ENCODE measurements around the gene TBX1. TPM values are rescaled to one million over a fixed set of nuclear protein-coding genes. Genes with fewer than 3 reads are reported as not detected.

TBX1 gene
- polyA plus RNA-seq, 1 donor from 2014 or later, result not detected

DNA sequence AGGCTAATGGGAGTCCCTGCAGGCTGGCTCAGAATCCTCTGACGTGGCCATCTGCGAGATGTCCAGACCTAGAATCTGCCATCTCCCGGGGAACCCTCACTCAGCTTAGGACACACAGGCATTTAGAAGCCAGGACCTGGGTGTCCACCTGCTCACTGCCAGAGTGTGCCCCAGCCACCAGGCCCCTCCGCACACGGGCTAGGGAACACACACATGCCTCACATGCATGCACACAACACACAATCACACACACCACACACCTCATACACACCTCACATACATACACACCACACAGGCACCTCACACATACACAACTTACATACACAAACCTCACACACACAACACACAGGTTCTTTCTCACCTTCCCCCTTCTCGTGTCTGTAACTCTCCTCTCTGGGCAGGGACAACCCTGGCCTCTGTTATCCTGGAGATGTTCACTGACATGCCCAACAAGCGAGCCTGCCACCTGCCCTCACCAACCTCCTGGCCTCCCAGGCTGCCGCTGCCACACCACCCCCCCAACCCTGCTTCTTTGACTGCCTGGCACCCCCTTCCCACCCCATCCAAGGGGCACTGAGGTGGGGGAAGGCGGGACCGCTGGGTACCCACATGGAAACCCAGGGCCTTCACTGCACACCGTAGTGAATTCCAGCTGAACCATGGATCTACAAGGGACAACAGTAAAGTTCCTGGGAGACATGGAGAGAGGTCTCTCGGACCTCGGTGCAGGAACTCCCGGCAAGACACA, 56.0 kb downstream of the TBX1 start:
- Histone ChIP-seq H3K36me3 (ENCODE audit: insufficient read depth, low read length) (no peaks in the 10 kb centered on the region), H4K20me1 (ENCODE audit: insufficient read depth) (no peaks in the 10 kb centered on the region), H3K9me2 (ENCODE audit: insufficient read depth, low read length) (no peaks in the 10 kb centered on the region), H3K79me2 (replicated peaks; ENCODE audit: insufficient read depth, low read length) (no peaks in the 10 kb centered on the region), H3K27ac (ENCODE audit: low read length) (no peak overlapping the region), H3K9me3 (ENCODE audit: low read length) (no peaks in the 10 kb centered on the region), H3K9ac (ENCODE audit: low read length) (no peak overlapping the region), H3K4me2 (ENCODE audit: low read length) (no peak overlapping the region), H3K4me3 (ENCODE audit: low read length) (no peak overlapping the region), H3K27me3 (ENCODE audit: insufficient read depth, low read depth, low read length) (no peaks in the 10 kb centered on the region), H3F3A (ENCODE audit: insufficient read depth, low read length, poor library complexity, severe bottlenecking) (no peaks in the 10 kb centered on the region), H2AFZ (ENCODE audit: low read depth, low read length) (no peak overlapping the region)
- TF ChIP-seq, protein P1, sequence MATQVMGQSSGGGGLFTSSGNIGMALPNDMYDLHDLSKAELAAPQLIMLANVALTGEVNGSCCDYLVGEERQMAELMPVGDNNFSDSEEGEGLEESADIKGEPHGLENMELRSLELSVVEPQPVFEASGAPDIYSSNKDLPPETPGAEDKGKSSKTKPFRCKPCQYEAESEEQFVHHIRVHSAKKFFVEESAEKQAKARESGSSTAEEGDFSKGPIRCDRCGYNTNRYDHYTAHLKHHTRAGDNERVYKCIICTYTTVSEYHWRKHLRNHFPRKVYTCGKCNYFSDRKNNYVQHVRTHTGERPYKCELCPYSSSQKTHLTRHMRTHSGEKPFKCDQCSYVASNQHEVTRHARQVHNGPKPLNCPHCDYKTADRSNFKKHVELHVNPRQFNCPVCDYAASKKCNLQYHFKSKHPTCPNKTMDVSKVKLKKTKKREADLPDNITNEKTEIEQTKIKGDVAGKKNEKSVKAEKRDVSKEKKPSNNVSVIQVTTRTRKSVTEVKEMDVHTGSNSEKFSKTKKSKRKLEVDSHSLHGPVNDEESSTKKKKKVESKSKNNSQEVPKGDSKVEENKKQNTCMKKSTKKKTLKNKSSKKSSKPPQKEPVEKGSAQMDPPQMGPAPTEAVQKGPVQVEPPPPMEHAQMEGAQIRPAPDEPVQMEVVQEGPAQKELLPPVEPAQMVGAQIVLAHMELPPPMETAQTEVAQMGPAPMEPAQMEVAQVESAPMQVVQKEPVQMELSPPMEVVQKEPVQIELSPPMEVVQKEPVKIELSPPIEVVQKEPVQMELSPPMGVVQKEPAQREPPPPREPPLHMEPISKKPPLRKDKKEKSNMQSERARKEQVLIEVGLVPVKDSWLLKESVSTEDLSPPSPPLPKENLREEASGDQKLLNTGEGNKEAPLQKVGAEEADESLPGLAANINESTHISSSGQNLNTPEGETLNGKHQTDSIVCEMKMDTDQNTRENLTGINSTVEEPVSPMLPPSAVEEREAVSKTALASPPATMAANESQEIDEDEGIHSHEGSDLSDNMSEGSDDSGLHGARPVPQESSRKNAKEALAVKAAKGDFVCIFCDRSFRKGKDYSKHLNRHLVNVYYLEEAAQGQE (IDR thresholded peaks at IDR 0.05; ENCODE audit: borderline replicate concordance), result no peak
- TF ChIP-seq MXI1 (conservative IDR thresholded peaks at IDR 0.05; ENCODE audit: poor library complexity, severe bottlenecking), result no peak
- TF ChIP-seq, protein P2, sequence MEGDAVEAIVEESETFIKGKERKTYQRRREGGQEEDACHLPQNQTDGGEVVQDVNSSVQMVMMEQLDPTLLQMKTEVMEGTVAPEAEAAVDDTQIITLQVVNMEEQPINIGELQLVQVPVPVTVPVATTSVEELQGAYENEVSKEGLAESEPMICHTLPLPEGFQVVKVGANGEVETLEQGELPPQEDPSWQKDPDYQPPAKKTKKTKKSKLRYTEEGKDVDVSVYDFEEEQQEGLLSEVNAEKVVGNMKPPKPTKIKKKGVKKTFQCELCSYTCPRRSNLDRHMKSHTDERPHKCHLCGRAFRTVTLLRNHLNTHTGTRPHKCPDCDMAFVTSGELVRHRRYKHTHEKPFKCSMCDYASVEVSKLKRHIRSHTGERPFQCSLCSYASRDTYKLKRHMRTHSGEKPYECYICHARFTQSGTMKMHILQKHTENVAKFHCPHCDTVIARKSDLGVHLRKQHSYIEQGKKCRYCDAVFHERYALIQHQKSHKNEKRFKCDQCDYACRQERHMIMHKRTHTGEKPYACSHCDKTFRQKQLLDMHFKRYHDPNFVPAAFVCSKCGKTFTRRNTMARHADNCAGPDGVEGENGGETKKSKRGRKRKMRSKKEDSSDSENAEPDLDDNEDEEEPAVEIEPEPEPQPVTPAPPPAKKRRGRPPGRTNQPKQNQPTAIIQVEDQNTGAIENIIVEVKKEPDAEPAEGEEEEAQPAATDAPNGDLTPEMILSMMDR (IDR thresholded peaks at IDR 0.05; ENCODE audit: poor library complexity, severe bottlenecking), result no peak
- no peak for TF ChIP-seq EP300 (conservative IDR thresholded peaks at IDR 0.05; ENCODE audit: poor library complexity, severe bottlenecking)
- TF ChIP-seq RAD21 (conservative IDR thresholded peaks at IDR 0.05), result no peak
- no peak for TF ChIP-seq EZH2 (IDR thresholded peaks at IDR 0.05; ENCODE audit: borderline replicate concordance, insufficient read depth, low read length, poor library complexity, severe bottlenecking)
- no peak for TF ChIP-seq TAF1 (IDR thresholded peaks at IDR 0.05; ENCODE audit: low read depth)
- TF ChIP-seq POLR2AphosphoS5 (IDR thresholded peaks at IDR 0.05), result no peak
- TF ChIP-seq SMC3 (conservative IDR thresholded peaks at IDR 0.05; ENCODE audit: poor library complexity), result no peak

Other genes starting within 250 kb of the TBX1 start
- 0.66 TPM in 1 of 2 replicates, not detected in the other for gene CLDN5, start 236.4 kb upstream of the TBX1 start, polyA plus RNA-seq
- 166 and 170 TPM in 2 replicates for gene SEPTIN5, start 46.3 kb upstream of the TBX1 start, polyA plus RNA-seq
- gene GP1BB, start 37.2 kb upstream of the TBX1 start, polyA plus RNA-seq, result 40.7 and 42.0 TPM in 2 replicates
- gene GNB1L, start 94.1 kb downstream of the TBX1 start, polyA plus RNA-seq, result 16.5 and 16.9 TPM in 2 replicates
- 9.7 and 11.7 TPM in 2 replicates for gene RTL10, start 94.1 kb downstream of the TBX1 start, polyA plus RNA-seq
- gene COMT, start 181.0 kb downstream of the TBX1 start, polyA plus RNA-seq, result 14.2 and 27.6 TPM in 2 replicates
- gene TXNRD2, start 181.0 kb downstream of the TBX1 start, polyA plus RNA-seq, result 3.5 and 4.1 TPM in 2 replicates

Measured in neural cell (in vitro differentiated cells).